Urothelium cell line (cell line): ENCODE results near the gene NCOA3.
"Not testable (repeated sequence)": the region's sequence is repeated elsewhere in the genome, so short reads cannot be mapped to it uniquely, and the experiment has no call there.

ENCODE experiments used
- DNase-seq: peaks from one replicate; pipeline ENCODE4 v3.0.0; 2011; ENCODE audit warnings: low spot score, mixed read lengths
- FAIRE-seq: peaks from 2 replicates; lab custom pipeline; 2011; peaks lifted over from hg19 to GRCh38; lab: Jason Lieb, UNC

NCOA3 gene

DNA sequence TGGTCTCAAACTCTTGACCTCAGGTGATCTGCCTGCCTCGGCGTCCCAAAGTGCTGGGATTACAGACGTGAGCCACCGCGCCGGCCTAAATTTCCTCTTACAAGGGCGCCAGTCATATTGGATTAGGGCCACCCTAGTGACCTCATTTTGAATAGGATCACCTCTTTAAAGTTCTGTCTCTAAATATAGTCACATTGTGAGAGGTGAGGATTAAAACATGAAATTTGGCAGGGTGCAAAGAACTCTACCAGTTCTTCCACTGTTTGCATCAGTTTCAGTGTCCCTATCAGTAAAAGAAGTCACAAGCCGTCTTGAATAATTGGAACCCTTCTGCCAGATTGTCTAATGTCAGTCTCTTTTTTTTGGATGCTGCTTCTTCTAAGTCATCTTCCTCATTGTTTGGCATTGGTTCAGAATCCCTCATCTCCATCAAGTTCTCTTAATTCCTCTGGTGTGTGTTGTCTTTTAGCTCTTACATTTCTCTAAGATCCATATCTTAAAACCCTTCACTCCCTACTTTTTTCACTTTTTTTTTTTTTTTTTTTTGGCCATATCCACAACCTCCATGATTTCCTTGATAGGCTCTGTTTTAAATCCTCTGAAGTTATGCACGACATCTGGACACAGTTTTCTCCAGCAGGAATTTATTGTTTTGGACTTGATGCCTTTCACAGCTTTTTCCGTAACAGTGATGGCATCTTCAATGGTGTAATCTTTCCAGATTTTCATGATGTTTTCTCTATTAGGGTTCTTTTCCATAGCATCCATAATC lies 56.8 kb downstream of the NCOA3 start:
- DNase-seq (no peak), FAIRE-seq (no peak)

DNA sequence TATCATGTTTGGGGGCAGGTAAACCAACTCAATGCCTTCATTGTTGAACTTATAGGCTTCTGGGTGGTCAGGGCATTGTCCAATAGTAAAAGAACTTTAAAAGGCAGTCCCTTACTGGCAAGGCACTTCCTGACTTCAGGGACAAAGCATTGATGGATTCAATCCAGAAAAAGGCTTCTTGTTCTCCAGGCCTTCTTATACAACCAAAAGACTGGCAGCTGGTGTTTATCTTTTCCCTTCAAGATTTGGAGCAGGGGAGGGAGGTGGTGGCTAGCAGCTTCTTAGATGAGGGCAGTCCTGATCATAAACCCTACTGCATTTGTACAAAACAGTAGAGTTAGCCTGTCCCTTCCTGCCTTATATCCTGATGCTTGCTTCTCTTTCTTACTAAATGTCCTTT lies 57.5 kb downstream of the NCOA3 start:
- no peak for FAIRE-seq
- no peak for DNase-seq

- no peak for DNase-seq
- no peak for FAIRE-seq
Measured at GRCh38 chr20:47561180-47561579, 59.5 kb downstream of the NCOA3 start.

- no peak for FAIRE-seq
- no peak for DNase-seq
Measured at GRCh38 chr20:47561603-47562583, 60.2 kb downstream of the NCOA3 start.

DNA sequence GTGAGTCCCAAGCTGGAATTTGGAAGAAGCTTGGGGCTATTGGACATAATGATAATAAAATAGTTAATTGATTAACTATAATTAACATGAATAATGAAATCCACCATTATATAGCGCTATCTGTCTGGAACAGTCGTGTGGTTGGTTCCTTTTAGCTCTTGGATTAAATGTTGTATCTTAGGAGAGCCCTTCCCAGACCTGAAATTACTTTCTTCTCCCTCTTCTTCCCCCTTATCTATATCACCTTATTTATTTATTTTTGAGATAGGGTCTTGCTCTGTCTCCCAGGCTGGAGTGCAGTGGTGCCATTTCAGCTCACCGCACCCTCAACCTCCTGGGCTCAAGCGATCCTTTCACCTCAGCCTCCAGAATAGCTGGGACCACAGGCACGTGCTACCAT lies 64.6 kb downstream of the NCOA3 start:
- no peak for FAIRE-seq
- DNase-seq = no peak

DNA sequence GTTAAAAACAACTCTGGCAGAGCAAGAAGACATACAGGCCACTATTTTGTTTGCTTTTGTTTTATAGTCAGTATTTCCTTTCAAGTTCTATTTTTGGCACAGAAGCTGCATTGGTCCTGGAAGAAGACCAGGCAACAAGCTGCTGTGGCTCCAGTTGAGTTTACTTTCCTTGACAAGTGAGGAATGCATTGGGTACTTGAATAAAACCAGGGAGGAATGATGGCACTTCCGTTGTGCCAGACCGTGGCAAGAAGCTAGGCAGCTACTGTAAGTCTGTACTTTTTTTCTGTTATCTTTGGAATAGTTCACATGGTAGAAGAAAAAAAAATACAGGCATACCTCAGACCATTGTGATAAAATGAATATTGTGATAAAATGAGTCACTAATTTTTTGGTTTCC lies 66.3 kb downstream of the NCOA3 start:
- DNase-seq (peak; percentile 74), FAIRE-seq (no peak)

DNA sequence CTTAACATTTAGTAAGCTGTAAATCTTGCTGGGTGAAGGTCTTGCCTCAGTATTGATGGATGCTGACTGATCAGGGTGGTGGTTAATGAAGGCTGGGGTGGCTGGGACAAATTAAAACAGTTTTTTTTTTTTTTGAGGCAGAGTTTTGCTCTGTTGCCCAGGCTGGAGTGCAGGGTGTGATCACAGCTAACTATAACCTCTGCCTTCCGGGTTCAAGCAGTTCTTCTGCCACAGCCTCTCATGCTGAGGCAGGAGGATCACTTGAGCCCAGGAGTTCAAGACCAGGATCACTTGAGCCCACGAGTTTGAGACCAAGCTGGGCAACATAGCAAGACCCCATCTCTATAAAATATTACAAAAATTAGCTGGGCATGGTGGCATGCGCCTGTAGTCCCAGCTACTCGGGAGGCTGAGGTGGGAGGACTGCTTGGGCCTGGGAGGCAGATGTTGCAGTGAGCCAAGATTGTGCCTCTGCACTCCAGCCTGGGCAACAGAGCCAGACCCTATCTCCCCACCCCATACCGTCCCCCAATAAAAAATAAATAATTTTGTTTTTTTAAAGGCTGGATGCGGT lies 67.2 kb downstream of the NCOA3 start:
- no peak for FAIRE-seq
- no peak for DNase-seq

DNA sequence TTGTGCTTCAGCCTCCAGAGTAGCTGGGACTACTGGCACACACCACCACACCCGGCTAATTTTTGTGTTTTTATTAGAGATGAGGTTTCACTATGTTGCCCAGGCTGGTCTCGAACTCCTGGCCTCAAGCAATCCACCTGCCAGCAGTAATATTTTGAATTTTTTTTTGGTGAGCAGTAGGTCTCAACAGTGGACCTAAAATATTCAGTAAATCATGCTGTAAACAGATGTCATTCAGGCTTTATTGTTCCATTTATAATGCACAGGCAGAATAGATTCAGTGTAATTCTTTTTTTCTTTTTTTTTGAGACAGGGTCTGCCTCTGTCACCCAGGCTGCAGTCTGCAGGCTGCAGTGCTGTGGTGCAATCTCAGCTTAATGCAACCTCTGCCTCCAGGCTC lies 69.7 kb downstream of the NCOA3 start:
- DNase-seq = no peak
- no peak for FAIRE-seq

GRCh38 chr20:47572105-47572729 lies 70.5 kb downstream of the NCOA3 start:
- no peak for FAIRE-seq
- DNase-seq = no peak

- FAIRE-seq (no peak), DNase-seq (no peak)
Measured at GRCh38 chr20:47573559-47573958, 71.9 kb downstream of the NCOA3 start.

DNA sequence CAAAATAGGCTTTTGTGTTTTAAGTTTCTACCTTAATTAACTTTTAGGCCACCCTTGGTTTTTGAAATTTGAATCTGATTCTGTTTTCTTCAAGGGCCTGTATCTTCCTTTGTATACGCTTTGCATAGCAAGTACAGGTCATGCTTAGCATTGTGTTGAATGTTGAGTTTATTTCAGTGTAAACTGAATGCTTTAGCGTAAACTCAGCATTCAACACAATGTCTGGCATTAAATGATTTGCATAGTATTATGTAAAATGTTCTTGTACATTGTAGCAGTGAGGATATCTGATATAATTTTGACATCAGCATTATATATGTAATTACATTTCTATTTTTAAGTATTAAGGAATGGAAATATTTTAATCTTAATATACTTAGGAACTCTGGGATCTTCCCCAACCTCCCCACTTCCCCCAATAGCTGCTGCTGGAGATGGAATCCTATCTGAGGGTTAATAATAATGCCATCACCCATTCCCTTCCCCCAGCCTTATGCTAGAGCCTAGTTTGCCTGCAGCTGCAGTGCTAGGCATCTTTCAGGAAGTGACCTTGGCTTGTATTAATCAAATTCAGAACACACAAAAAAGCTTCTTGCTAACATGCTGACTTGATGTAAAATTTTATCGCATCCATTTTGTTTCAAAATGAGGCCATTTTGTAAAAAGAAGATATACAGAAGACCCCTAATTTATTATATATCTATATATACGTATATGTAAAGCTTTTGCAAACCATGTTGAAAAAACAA lies 73.1 kb downstream of the NCOA3 start:
- FAIRE-seq (no peak), DNase-seq (no peak)

DNA sequence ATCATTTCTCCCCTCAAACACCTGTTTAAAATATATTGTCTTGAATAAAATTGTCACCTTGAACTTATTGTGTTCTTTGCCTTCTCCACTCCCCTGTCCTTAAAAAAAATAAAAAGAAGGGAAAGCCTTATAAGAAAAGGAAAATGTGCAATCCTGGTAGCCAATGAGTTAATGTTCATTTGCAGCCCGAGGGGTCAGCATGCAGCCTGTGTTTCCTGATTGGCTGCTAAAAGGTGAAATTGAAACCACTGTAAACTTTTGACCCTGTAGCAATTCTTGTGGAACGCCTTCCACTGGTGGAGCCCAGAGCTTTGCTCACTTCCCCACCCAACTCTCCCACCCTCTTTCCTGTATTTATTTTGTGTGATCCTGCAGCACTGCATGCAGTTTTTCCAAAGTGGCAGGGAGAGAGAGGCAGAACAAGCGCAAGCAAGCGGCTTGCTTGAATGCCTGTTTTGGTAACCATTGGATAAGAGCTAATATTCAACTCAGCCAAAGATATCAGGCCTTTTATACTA lies 74.9 kb downstream of the NCOA3 start:
- FAIRE-seq (no peak), DNase-seq (peak; percentile 61)

DNA sequence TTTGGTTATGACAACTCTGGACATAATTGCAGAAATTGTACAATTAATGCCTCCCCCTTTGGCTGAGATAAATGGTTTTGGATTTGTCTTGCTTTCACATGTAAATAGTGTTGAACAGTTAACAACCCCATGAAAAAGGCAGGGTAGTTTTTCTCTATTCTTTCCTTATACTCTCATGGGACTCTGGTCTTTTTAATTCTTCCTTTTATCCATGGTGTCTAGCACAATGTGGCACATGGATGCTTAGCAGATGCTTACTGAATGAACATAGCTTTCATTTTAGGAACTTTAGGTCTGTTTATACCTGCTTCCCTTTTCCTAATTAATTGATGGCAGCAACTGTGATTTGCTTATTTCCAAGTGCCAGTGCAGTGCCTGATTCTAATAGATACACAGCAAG lies 75.6 kb downstream of the NCOA3 start:
- no peak for DNase-seq
- no peak for FAIRE-seq

GRCh38 chr20:47578543-47578942 lies 76.9 kb downstream of the NCOA3 start:
- FAIRE-seq (no peak), DNase-seq (no peak)

DNA sequence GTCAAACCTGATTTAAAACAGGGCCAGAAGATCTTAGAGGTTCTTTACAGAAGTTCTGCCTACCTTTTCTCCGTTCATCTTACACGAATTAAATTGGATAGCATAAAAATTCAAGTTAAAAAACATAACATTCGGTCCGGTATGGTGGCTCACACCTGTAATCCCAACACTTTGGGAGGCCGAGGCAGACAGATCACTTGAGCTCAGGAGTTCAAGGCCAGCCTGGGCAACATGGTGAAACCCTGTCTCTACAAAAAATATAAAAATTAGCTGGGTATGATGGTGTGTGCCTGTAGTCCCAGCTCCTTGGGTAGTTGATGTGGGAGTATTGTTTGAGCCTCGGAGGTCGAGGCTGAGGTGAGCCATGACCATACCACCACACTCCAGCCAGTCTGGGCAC lies 79.0 kb downstream of the NCOA3 start:
- not testable (repeated sequence) for DNase-seq, FAIRE-seq

DNA sequence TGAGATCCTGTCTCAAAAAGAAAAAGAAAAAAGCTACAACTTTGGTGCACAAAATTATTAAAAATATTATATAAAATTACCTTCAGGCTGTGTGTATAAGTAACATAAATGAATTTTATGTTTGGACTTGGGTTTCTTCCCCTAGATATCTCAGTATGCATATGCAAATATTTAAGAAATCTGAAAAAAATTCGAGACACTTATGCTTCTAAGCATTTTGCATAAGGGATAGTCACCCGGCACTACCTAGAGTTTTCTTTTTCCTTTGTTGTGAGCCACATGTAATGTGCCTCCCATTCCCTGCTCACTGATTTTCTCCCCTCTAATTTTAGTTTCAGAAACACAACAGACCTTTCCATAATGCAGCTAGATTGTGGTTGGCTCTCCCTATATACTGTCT lies 79.4 kb downstream of the NCOA3 start:
- FAIRE-seq = no peak
- no peak for DNase-seq

GRCh38 chr20:47583551-47583950 lies 81.9 kb downstream of the NCOA3 start:
- DNase-seq (no peak), FAIRE-seq (no peak)

GRCh38 chr20:47585087-47585747 lies 83.5 kb downstream of the NCOA3 start:
- DNase-seq (no peak), FAIRE-seq (no peak)

GRCh38 chr20:47586649-47587294 lies 85.1 kb downstream of the NCOA3 start:
- no peak for FAIRE-seq

More at GRCh38 chr20:47586649-47587294, 85.1 kb downstream of the NCOA3 start:
- DNase-seq = no peak
